Ramos (cell line): Measurements from ENCODE around the gene CD83.
"Not testable (repeated sequence)": the region's sequence is repeated elsewhere in the genome, so short reads cannot be mapped to it uniquely, and the experiment has no call there.

ENCODE experiments used
- in situ Hi-C: fragments of 300-500 bp; cut with MboI; formaldehyde crosslinking; loops from one replicate; pipeline ENCODE4 v1.14.3; 2022; ENCODE audit warnings: low sequenced_read_pairs; ENCODE audit not compliant: unreplicated experiment

CD83 gene, protein sequence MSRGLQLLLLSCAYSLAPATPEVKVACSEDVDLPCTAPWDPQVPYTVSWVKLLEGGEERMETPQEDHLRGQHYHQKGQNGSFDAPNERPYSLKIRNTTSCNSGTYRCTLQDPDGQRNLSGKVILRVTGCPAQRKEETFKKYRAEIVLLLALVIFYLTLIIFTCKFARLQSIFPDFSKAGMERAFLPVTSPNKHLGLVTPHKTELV

DNA sequence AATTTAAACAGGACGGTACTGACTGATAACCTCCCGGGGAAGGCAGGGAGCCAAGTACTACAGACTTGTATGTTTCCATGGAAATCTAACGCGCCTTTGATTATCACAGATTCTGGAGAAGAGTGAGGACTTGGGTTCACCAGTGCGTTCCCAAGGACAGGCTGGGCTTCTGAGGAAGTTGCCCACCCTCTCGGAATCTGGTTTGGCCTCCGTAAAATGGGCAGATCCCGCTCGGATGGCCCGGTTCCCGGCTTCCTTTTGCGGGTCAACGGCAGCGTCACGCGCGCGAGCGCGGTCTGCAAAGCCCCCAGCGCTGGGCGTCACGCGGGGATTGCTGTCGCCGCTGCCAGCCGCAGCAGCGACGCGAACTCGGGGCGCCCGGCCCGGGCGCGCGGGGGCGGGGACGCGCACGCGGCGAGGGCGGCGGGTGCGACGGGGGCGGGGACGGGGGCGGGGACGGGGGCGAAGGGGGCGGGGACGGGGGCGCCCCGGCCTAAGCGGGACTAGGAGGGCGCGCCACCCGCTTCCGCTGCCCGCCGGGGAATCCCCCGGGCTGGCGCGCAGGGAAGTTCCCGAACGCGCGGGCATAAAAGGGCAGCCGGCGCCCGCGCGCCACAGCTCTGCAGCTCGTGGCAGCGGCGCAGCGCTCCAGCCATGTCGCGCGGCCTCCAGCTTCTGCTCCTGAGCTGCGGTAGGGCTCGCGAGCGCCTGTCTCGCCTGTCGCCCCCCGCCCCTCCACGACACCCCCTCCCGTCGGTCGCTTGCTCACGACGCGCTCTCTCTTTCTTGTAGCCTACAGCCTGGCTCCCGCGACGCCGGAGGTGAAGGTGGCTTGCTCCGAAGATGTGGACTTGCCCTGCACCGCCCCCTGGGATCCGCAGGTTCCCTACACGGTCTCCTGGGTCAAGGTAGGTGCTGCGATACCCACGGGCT lies at the start of gene CD83:
Gene CD83 (plus strand): TSS at position 615 of the 933 bp plus-strand sequence. CDS start 40 bp downstream, at position 655.
- in situ Hi-C loops: no loop called here

- in situ Hi-C loops: no loop called here
Measured at GRCh38 chr6:14068133-14068532, 49.4 kb upstream of the CD83 start.

DNA sequence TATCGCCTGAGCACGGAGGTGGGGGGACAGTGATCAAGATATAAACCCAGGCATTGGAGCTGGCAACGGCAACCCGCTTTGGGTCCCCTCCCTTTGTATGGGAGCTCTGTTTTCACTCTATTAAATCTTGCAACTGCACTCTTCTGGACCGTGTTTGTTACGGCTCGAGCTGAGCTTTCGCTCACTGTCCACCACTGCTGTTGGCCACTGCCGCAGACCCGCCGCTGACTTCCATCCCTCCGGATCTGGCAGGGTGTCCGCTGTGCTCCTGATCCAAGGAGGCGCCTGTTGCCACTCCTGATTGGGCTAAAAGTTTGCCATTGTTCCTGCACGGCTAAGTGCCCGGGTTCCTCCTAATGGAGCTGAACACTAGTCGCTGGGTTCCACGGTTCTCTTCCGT lies 48.9 kb upstream of the CD83 start:
- in situ Hi-C loops: no loop called here

- in situ Hi-C loops: no loop called here
Measured at GRCh38 chr6:14070457-14070856, 47.1 kb upstream of the CD83 start.

DNA sequence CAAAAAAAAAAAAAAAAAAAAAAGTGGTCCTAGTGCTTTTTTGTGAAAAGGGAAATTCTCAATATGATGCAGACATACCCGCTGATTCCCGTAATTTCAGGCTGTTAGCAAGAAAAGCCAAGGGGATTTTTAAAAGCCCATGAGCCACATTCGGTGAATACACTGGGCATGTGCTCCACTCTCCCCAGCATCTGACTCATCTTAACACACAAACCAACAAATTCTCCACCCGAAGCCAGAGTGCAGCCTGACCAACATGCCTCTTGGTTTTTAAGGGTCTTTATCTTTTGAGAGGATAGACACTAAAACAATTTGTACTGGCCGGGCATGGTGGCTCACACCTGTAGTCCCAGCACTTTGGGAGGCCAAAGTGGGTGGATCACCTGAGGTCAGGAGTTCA lies 45.5 kb upstream of the CD83 start:
- in situ Hi-C loops: no loop called here

DNA sequence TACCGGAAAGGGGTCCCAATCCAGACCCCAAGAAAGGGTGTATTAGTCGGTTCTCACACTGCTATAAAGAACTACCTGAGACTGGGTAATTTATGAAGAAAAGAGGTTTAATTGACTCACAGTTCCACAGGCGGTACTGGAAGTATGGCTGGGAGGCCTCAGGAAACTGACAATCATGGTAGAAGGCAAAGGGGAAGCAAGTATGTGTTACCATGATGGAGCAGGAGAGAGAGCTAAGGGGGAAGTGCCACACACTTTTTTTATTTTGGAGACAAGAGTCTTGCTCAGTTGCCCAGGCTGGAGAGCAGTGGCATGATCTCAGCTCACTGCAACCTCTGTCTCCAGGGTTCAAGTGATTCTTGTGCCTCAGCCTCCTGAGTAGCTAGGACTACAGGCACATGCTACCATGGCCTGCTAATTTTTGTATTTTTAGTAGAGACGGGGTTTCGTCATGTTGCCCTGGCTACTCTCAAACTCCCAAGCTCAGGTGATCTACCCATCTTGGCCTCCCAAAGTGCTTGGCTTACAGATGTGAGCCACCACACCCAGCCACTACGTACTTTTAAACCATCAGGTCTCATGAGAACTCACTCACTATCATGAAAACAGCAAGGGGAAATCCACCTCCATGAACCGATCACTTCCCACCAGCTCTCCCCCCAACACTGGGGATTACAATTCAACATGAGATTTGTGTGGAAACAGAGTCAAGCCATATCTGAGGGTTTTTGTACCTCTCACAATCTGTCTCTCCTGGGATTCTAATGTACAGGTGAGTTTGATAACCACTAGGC lies 43.8 kb upstream of the CD83 start:
- in situ Hi-C loops: not testable (repeated sequence)

DNA sequence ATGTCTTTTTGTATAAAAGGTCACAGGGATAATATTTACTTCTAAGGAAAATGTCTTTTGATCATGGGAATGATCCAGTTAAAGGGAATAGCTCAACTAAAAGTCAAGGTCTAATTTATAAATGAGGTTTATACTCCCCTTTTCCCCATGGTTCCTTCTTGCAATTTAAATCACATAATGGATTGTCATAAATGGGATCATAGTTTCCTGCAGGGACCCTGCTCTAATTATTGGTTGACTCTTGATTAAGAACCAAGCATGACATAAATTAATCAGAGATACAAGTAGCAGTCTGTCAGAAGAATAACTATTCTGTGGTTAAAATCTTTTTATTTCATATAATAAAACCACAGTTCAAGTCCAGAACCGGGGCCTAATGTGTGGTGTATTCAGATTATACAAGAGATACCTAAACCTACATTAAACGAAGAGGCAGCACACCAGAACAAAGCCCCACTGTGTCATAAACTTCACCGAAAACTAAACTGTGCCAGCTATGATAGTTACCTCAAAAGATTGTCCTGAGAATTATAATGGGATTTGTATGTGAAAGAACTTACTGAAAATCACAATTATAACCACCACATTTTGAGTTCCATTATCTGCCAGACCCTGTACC lies 43.0 kb upstream of the CD83 start:
- in situ Hi-C loops: no loop called here

- in situ Hi-C loops: no loop called here
Measured at GRCh38 chr6:14075095-14075503, 42.5 kb upstream of the CD83 start.

GRCh38 chr6:14077193-14077867 lies 40.2 kb upstream of the CD83 start:
- in situ Hi-C loops: no loop called here

DNA sequence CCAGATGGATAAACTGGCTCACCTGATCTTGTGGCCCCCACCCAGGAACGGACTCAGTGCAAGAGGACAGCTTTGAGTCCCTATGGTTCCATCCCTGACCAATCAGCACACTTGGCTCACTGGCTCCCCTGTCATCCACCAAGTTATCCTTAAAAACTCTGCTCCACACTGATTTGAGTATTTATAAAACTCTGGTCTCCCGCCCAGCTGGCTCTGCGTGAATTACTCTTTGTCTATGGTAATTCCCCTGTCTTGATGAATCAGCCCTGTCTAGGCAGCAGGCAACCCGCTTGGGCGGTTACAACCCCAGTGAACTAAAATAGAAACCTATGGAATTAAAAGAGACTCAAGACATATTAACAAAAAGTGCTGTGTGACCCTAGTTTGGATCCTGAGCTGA lies 38.1 kb upstream of the CD83 start:
- in situ Hi-C loops: no loop called here

DNA sequence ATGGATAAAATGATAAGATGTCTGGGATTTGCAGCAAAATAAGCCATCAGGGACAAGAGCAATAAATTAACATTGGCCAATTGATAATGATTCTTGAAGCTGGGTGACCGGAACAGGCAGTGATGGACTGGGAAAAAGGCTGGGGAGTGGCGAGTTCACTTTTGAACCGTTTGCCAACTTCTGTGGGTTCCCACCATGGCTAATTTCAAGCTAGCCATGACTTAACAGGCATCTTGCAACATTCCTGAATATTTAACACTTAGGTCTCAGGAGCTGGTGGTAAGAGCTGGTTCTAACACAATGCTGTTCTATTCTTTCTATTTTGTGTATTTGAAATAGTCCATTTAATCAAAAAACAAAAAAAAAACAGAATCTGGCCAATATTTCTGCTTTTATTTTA lies 37.6 kb upstream of the CD83 start:
- in situ Hi-C loops: no loop called here

- in situ Hi-C loops: no loop called here
Measured at GRCh38 chr6:14081126-14081525, 36.4 kb upstream of the CD83 start.

- in situ Hi-C loops: no loop called here
Measured at GRCh38 chr6:14082771-14083170, 34.8 kb upstream of the CD83 start.

- in situ Hi-C loops: no loop called here
Measured at GRCh38 chr6:14083262-14083661, 34.3 kb upstream of the CD83 start.

DNA sequence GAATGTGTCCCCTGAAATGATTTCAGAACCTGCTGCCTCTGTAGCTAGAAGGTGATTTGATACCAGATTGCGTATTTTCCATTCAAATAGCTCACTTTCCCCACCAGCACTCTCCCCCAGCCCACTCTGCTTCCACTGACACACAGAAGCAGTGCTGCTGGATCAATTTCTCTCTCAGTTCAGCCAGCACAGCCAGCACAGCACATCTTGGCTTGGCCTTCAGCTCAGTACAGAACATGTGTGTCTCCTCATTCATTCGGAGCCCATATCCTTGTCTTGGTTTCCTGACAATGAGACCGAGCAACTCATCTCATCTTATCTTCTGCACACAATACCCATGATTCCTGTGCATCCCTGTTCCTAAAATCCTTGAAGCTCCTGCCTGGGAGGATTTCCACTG lies 33.8 kb upstream of the CD83 start:
- in situ Hi-C loops: no loop called here

GRCh38 chr6:14084388-14084787 lies 33.2 kb upstream of the CD83 start:
- in situ Hi-C loops: no loop called here

GRCh38 chr6:14085176-14085787 lies 32.3 kb upstream of the CD83 start:
- in situ Hi-C loops: no loop called here

DNA sequence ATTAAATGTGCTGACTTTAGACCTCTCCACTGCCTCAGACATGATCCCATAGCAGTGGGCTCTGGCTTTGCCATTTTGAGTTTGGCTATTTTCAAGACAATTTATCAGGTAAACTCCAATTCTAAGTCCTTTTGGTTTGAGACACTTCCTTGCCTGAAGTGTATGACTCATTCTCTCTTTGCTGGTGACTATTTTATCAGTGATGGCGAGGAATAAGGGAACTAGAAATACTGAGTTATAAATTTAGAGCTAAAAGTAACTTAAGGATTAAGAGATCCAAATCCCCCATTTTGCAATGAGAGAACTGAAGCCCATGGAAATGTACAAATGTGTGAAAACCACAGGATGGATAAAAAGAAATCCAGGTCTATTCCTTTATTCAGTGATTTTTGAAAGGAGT lies 30.9 kb upstream of the CD83 start:
- in situ Hi-C loops: no loop called here

DNA sequence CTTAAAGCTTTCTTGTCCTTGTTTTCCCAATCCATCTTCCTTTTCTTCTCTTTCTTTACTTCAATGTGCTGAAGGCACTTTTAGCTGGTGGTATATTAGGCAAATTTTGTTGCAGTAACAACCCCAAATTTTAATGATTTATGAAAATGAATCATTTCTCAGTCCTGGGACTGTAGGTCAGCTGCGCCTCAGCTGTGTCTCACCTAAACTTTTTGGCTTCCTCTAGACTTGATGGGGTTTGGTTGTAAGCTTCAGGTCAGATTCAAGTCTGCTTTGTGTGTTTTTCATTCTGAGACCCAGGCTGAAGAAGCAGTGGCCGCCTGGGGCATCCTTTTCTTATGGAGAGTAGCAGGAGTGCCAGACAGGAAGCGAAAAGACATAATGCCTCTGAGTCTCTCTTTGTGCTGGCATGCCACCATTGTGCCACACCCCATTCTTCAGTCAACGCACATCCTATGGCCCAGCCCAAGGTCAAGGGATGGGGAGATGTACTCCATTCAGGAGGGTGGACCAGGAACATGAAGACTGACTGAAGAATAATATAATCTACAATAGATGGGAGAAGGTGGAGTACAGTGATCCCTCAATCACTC lies 28.9 kb upstream of the CD83 start:
- in situ Hi-C loops: no loop called here
